ENCODE measurements around the gene TAX1BP1. TPM values are rescaled to one million over a fixed set of nuclear protein-coding genes. Genes with fewer than 3 reads are reported as not detected.

TAX1BP1 gene
- total RNA-seq, 1 donor from 2014 or later = 133 TPM

GRCh38 chr7:27804139-27804538, 64.2 kb downstream of the TAX1BP1 start:
- Mint-ChIP-seq H3K27ac (ENCODE audit: unreplicated experiment) (no peak overlapping the region), H3K36me3 (ENCODE audit: low read depth, unreplicated experiment) (no peaks in the 10 kb centered on the region), H3K4me1 (ENCODE audit: low read depth, unreplicated experiment) (peaks cover 10% of the 10 kb centered on the region), H3K27me3 (ENCODE audit: low read depth, unreplicated experiment) (no peaks in the 10 kb centered on the region), H3K4me3 (ENCODE audit: unreplicated experiment) (no peak overlapping the region), H3K9me3 (ENCODE audit: unreplicated experiment) (no peaks in the 10 kb centered on the region)
- TF ChIP-seq CTCF (IDR thresholded peaks at IDR 0.05; ENCODE audit: insufficient read depth, low read depth, low read length) (no peak), EZH2 (IDR thresholded peaks at IDR 0.05; ENCODE audit: insufficient read depth, low read length) (no peak)
- Histone ChIP-seq H4K20me1 (ENCODE audit: insufficient read depth, low read length) (peaks cover 4% of the 10 kb centered on the region), H3K27ac (ENCODE audit: low read depth, low read length) (no peak overlapping the region), H3K36me3 (ENCODE audit: insufficient read depth, low read length) (no peaks in the 10 kb centered on the region), H3K9me3 (ENCODE audit: insufficient read depth, low read depth, low read length) (no peaks in the 10 kb centered on the region), H3K9ac (ENCODE audit: low read length) (no peak overlapping the region), H3K4me2 (ENCODE audit: low read length) (no peak overlapping the region), H2AFZ (ENCODE audit: low read depth, low read length) (no peak overlapping the region), H3K79me2 (ENCODE audit: insufficient read depth, low read length) (no peaks in the 10 kb centered on the region), H3K27me3 (ENCODE audit: insufficient read depth, low read length) (no peaks in the 10 kb centered on the region), H3K4me1 (ENCODE audit: insufficient read depth, low read length) (peaks cover 13% of the 10 kb centered on the region), H3K4me3 (ENCODE audit: insufficient read depth, low read depth, low read length) (no peak overlapping the region)
- no peak for FAIRE-seq
- DNase-seq (ENCODE audit: low read depth) = no peak

GRCh38 chr7:27808626-27809025, 68.7 kb downstream of the TAX1BP1 start:
- no peak for FAIRE-seq
- Histone ChIP-seq H3K9ac (ENCODE audit: low read length) (peak overlapping the region; percentile 0), H3K9me3 (ENCODE audit: insufficient read depth, low read depth, low read length) (no peaks in the 10 kb centered on the region), H3K4me3 (ENCODE audit: insufficient read depth, low read depth, low read length) (no peak overlapping the region), H3K79me2 (ENCODE audit: insufficient read depth, low read length) (peaks cover 4% of the 10 kb centered on the region), H3K4me2 (ENCODE audit: low read length) (peak overlapping the region; percentile 35), H4K20me1 (ENCODE audit: insufficient read depth, low read length) (peaks cover 4% of the 10 kb centered on the region), H3K4me1 (ENCODE audit: insufficient read depth, low read length) (peaks cover 13% of the 10 kb centered on the region), H3K36me3 (ENCODE audit: insufficient read depth, low read length) (peaks cover 4% of the 10 kb centered on the region), H2AFZ (ENCODE audit: low read depth, low read length) (no peak overlapping the region), H3K27ac (ENCODE audit: low read depth, low read length) (peak overlapping the region; percentile 23), H3K27me3 (ENCODE audit: insufficient read depth, low read length) (no peaks in the 10 kb centered on the region)
- no peaks in the 10 kb centered on the region for H3K9me3 Mint-ChIP-seq (ENCODE audit: unreplicated experiment)
- peak; percentile 77 for DNase-seq (ENCODE audit: low read depth)
- no peak for TF ChIP-seq EZH2 (IDR thresholded peaks at IDR 0.05; ENCODE audit: insufficient read depth, low read length)
- TF ChIP-seq CTCF (IDR thresholded peaks at IDR 0.05; ENCODE audit: insufficient read depth, low read depth, low read length) = no peak
- no peak overlapping the region for H3K27ac Mint-ChIP-seq (ENCODE audit: unreplicated experiment)
- no peak overlapping the region for H3K4me3 Mint-ChIP-seq (ENCODE audit: unreplicated experiment)
- peaks cover 10% of the 10 kb centered on the region for H3K4me1 Mint-ChIP-seq (ENCODE audit: low read depth, unreplicated experiment)
- H3K36me3 Mint-ChIP-seq (ENCODE audit: low read depth, unreplicated experiment) = peaks cover 1% of the 10 kb centered on the region
- no peaks in the 10 kb centered on the region for H3K27me3 Mint-ChIP-seq (ENCODE audit: low read depth, unreplicated experiment)

- peaks cover 4% of the 10 kb centered on the region for H3K36me3 ChIP-seq (ENCODE audit: insufficient read depth, low read length)
- DNase-seq (ENCODE audit: low read depth) (no peak), FAIRE-seq (no peak)
- Mint-ChIP-seq H3K4me1 (ENCODE audit: low read depth, unreplicated experiment) (peaks cover 10% of the 10 kb centered on the region), H3K36me3 (ENCODE audit: low read depth, unreplicated experiment) (peaks cover 1% of the 10 kb centered on the region), H3K9me3 (ENCODE audit: unreplicated experiment) (no peaks in the 10 kb centered on the region), H3K27me3 (ENCODE audit: low read depth, unreplicated experiment) (no peaks in the 10 kb centered on the region), H3K4me3 (ENCODE audit: unreplicated experiment) (no peak overlapping the region), H3K27ac (ENCODE audit: unreplicated experiment) (no peak overlapping the region)
- TF ChIP-seq CTCF (IDR thresholded peaks at IDR 0.05; ENCODE audit: insufficient read depth, low read depth, low read length) (no peak), EZH2 (IDR thresholded peaks at IDR 0.05; ENCODE audit: insufficient read depth, low read length) (no peak)
- no peak overlapping the region for H3K9ac ChIP-seq (ENCODE audit: low read length)
- H4K20me1 ChIP-seq (ENCODE audit: insufficient read depth, low read length) = peaks cover 4% of the 10 kb centered on the region
- H3K79me2 ChIP-seq (ENCODE audit: insufficient read depth, low read length) = peaks cover 4% of the 10 kb centered on the region
- no peak overlapping the region for H3K27ac ChIP-seq (ENCODE audit: low read depth, low read length)
- H3K4me3 ChIP-seq (ENCODE audit: insufficient read depth, low read depth, low read length) = no peak overlapping the region
- no peak overlapping the region for H2AFZ ChIP-seq (ENCODE audit: low read depth, low read length)
- peaks cover 13% of the 10 kb centered on the region for H3K4me1 ChIP-seq (ENCODE audit: insufficient read depth, low read length)
- H3K9me3 ChIP-seq (ENCODE audit: insufficient read depth, low read depth, low read length) = no peaks in the 10 kb centered on the region
- H3K27me3 ChIP-seq (ENCODE audit: insufficient read depth, low read length) = no peaks in the 10 kb centered on the region
- no peak overlapping the region for H3K4me2 ChIP-seq (ENCODE audit: low read length)
These were observed 70.2 kb downstream of the TAX1BP1 start for GRCh38 chr7:27810186-27810585.
